Esophagus muscularis mucosa (tissue), 4 donors: ENCODE measurements around the gene SP9. TPM values are rescaled to one million over a fixed set of nuclear protein-coding genes. Genes with fewer than 3 reads are reported as not detected.

Experiments
- DNase-seq: peaks from one replicate; pipeline ENCODE4 v3.0.0-alpha.2; 2017; ENCODE audit errors: extremely low spot score
- H3K27ac ChIP-seq, 4 donors: fragments of 200-600 bp; sonication (generic); replicated peaks in 1 of 4; 1 replicate in 3 of 4; 2 replicates in 1 of 4; pipeline ENCODE4 v1.5.1; 2016 to 2019; ENCODE audit warnings: mild to moderate bottlenecking in 1 of 4
- H3K27me3 ChIP-seq, 4 donors: fragments of 200-600 bp; sonication (generic); one replicate each; pipeline versions ENCODE4 v1.5.1 to v1.6.0; 2016 to 2019
- H3K36me3 ChIP-seq, 4 donors: fragments of 200-600 bp; sonication (generic); one replicate each; pipeline ENCODE4 v1.5.1; 2016 to 2019
- H3K4me1 ChIP-seq, 4 donors: fragments of 200-600 bp; sonication (generic); one replicate each; pipeline ENCODE4 v1.5.1; 2016 to 2019
- H3K4me3 ChIP-seq, 4 donors: fragments of 200-600 bp; sonication (generic); 1 replicate in 2 of 4; 2 replicates in 2 of 4; pipeline ENCODE4 v1.5.1; 2016 to 2019; ENCODE audit warnings: mild to moderate bottlenecking in 4 of 4, moderate library complexity in 1 of 4
- H3K9me3 ChIP-seq, 4 donors: fragments of 200-600 bp; sonication (generic); 1 replicate in 3 of 4; 2 replicates in 1 of 4; pipeline ENCODE4 v1.5.1; 2016 to 2019
- EP300 ChIP-seq: sonication (generic); formaldehyde crosslinking; IDR thresholded peaks from one replicate; pipeline ENCODE4 v1.6.1; 2017; ENCODE audit warnings: antibody characterized with exemption
- POLR2A ChIP-seq: fragments of 450-650 bp; IDR thresholded peaks from one replicate; pipeline ENCODE4 v1.6.1; 2017; ENCODE audit warnings: antibody characterized with exemption, moderate library complexity, mild to moderate bottlenecking, low read depth
- POLR2AphosphoS5 ChIP-seq, 2 donors: sonication (generic); formaldehyde crosslinking; IDR thresholded peaks; one replicate each; pipeline ENCODE4 v1.6.1; 2017; ENCODE audit warnings: antibody characterized with exemption in 2 of 2
- WGBS: methylation state at CpG from one replicate; pipeline ENCODE4 v1.1.5; 2018; 5-methylcytosine and 5-hydroxymethylcytosine counted together
- intact Hi-C: fragments of 100-400 bp; cut with DNase I; formaldehyde crosslinking; loops from one replicate; pipeline ENCODE4 v1.15.1; 2023
- total RNA-seq, 4 donors: library from RNA; depleted of rRNA; stranded (reverse); fragments of >200 nt; gene quantifications; one replicate each; pipeline versions ENCODE4 v1.1.0 to v1.2.1, GENCODE V29; 2016
- TF ChIP-seq, protein P1 (sequence below), 3 experiments: fragments of 200-600 bp in 2 of 3; fragments of 450-650 bp in 1 of 3; sonication (generic) in 2 of 3; IDR thresholded peaks; one replicate each; pipeline ENCODE4 v1.5.1; 2017 to 2019; ENCODE audit warnings: antibody characterized with exemption in 3 of 3, mild to moderate bottlenecking in 2 of 3, moderate library complexity in 1 of 3

The SP9 gene
- total RNA-seq, 4 donors from 2014 or later = not detected

- TF ChIP-seq POLR2AphosphoS5 (IDR thresholded peaks at IDR 0.05) (no peak), EP300 (no peak), POLR2A (no peak)
- TF ChIP-seq, protein P1, sequence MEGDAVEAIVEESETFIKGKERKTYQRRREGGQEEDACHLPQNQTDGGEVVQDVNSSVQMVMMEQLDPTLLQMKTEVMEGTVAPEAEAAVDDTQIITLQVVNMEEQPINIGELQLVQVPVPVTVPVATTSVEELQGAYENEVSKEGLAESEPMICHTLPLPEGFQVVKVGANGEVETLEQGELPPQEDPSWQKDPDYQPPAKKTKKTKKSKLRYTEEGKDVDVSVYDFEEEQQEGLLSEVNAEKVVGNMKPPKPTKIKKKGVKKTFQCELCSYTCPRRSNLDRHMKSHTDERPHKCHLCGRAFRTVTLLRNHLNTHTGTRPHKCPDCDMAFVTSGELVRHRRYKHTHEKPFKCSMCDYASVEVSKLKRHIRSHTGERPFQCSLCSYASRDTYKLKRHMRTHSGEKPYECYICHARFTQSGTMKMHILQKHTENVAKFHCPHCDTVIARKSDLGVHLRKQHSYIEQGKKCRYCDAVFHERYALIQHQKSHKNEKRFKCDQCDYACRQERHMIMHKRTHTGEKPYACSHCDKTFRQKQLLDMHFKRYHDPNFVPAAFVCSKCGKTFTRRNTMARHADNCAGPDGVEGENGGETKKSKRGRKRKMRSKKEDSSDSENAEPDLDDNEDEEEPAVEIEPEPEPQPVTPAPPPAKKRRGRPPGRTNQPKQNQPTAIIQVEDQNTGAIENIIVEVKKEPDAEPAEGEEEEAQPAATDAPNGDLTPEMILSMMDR (IDR thresholded peaks at IDR 0.05) = no peak
- Histone ChIP-seq H3K27ac (no peak overlapping the region), H3K9me3 (no peaks in the 10 kb centered on the region), H3K27me3 (peaks cover 14 to 78% (median 46%) of the 10 kb centered on the region in 4 donors), H3K36me3 (no peaks in the 10 kb centered on the region), H3K4me3 (peak overlapping the region; percentile 44 to 58 (median 47)), H3K4me1 (peaks cover 26 to 37% (median 31%) of the 10 kb centered on the region in 4 donors)
- no peak for DNase-seq
- intact Hi-C loops = loop anchor here (5.0 kb wide), 1 partner anchor 918 kb away; no protein-coding TSS in a partner anchor
- 70% methylated on average over 30 of the region's 30 CpGs for WGBS
Measured at GRCh38 chr2:174325373-174326160, 9.2 kb upstream of the SP9 start.

GRCh38 chr2:174326161-174327020 lies 8.4 kb upstream of the SP9 start:
- Histone ChIP-seq H3K4me3 (peak overlapping the region; percentile 44 to 58 (median 47)), H3K4me1 (peaks cover 26 to 37% (median 31%) of the 10 kb centered on the region in 4 donors), H3K27ac (no peak overlapping the region), H3K27me3 (peaks cover 14 to 86% (median 54%) of the 10 kb centered on the region in 4 donors), H3K36me3 (no peaks in the 10 kb centered on the region), H3K9me3 (no peaks in the 10 kb centered on the region)
- WGBS = 4% methylated on average over 15 of the region's 63 CpGs
- intact Hi-C loops = loop anchor here (5.0 kb wide), 1 partner anchor 919 kb away; no protein-coding TSS in a partner anchor
- TF ChIP-seq, protein P1 (IDR thresholded peaks at IDR 0.05) = no peak
- no peak for TF ChIP-seq POLR2A
- TF ChIP-seq POLR2AphosphoS5 (IDR thresholded peaks at IDR 0.05) = no peak
- no peak for TF ChIP-seq EP300
- no peak for DNase-seq

GRCh38 chr2:174327021-174327840 lies 7.5 kb upstream of the SP9 start:
- Histone ChIP-seq H3K4me3 (peak overlapping the region; percentile 44 to 58 (median 47)), H3K27me3 (peaks cover 14 to 89% (median 61%) of the 10 kb centered on the region in 4 donors), H3K4me1 (peaks cover 26 to 40% (median 31%) of the 10 kb centered on the region in 4 donors), H3K36me3 (no peaks in the 10 kb centered on the region), H3K9me3 (no peaks in the 10 kb centered on the region), H3K27ac (no peak overlapping the region)
- intact Hi-C loops = loop anchor here (5.0 kb wide), 1 partner anchor 920 kb away; no protein-coding TSS in a partner anchor
- TF ChIP-seq POLR2AphosphoS5 (IDR thresholded peaks at IDR 0.05) (no peak), EP300 (no peak), POLR2A (no peak)
- TF ChIP-seq, protein P1 (IDR thresholded peaks at IDR 0.05) = no peak
- no peak for DNase-seq
- WGBS = 6% methylated on average over 36 of the region's 41 CpGs

DNA sequence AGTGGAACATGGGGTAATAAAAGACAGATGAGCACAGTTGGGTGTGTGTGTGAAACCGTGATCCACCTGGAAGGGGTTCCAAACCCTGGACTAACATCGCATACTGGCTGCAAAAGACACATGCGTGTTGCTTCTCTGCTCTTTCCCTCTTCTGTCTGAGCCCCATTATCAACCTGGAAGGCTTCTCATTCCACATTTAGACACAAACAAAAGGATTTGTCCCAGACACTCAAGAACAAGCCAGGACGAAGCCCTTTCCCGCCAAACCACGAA lies 7.0 kb upstream of the SP9 start:
- Histone ChIP-seq H3K9me3 (no peaks in the 10 kb centered on the region), H3K27me3 (peaks cover 14 to 95% (median 67%) of the 10 kb centered on the region in 4 donors), H3K36me3 (no peaks in the 10 kb centered on the region), H3K4me1 (peaks cover 26 to 46% (median 36%) of the 10 kb centered on the region in 4 donors), H3K4me3 (peak overlapping the region in 1 of 4 donors; percentile 10), H3K27ac (no peak overlapping the region)
- intact Hi-C loops = loop anchor here (5.0 kb wide), 1 partner anchor 920 kb away; no protein-coding TSS in a partner anchor
- DNase-seq = no peak
- TF ChIP-seq POLR2A (no peak), POLR2AphosphoS5 (IDR thresholded peaks at IDR 0.05) (no peak), EP300 (no peak)
- TF ChIP-seq, protein P1 (IDR thresholded peaks at IDR 0.05) = no peak
- 18% methylated on average over 6 of the region's 6 CpGs for WGBS
